ENCODE data around the gene CRLF1. TPM values are rescaled to one million over a fixed set of nuclear protein-coding genes. Genes with fewer than 3 reads are reported as not detected.

The CRLF1 gene
- total RNA-seq, 1 donor from 2014 or later: 2.6 TPM

DNA sequence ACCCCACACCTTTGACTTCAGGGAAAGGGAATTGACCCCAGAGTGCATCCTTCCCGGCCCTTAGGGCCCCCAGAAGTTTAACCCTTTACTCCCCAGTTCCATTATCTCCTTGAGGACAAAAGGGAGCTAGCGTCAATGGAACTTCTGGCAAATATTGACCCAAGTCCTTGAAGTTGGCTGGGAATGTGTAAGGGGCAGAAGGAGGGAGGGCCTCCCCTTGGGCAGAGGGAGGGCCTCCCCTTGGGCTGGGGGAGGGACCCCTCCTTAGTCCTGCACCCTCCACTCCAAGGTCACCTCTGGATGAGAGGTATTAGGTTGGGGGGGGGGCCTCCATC is 3.1 kb upstream of the CRLF1 start:
- Histone ChIP-seq H3K27ac (ENCODE audit: low read depth, low read length) (no peak overlapping the region), H3K9ac (ENCODE audit: low read depth in 1 of 3, low read length in 3 of 3) (no peak overlapping the region), H3K9me3 (ENCODE audit: control insufficient read depth in 3 of 3, low read length in 3 of 3) (no peaks in the 10 kb centered on the region), H3K4me1 (ENCODE audit: control insufficient read depth in 3 of 3, insufficient read depth in 3 of 3, low read length in 3 of 3) (peaks cover 12 to 31% (median 21%) of the 10 kb centered on the region in 3 donors), H3K4me3 (ENCODE audit: low read length in 3 of 3) (no peak overlapping the region), H3K36me3 (ENCODE audit: control insufficient read depth in 3 of 3, insufficient read depth in 3 of 3, low read length in 3 of 3) (no peaks in the 10 kb centered on the region), H3K27me3 (ENCODE audit: control insufficient read depth in 3 of 3, insufficient read depth in 3 of 3, low read length in 3 of 3) (peaks cover 67 to 84% (median 81%) of the 10 kb centered on the region in 3 donors)

DNA sequence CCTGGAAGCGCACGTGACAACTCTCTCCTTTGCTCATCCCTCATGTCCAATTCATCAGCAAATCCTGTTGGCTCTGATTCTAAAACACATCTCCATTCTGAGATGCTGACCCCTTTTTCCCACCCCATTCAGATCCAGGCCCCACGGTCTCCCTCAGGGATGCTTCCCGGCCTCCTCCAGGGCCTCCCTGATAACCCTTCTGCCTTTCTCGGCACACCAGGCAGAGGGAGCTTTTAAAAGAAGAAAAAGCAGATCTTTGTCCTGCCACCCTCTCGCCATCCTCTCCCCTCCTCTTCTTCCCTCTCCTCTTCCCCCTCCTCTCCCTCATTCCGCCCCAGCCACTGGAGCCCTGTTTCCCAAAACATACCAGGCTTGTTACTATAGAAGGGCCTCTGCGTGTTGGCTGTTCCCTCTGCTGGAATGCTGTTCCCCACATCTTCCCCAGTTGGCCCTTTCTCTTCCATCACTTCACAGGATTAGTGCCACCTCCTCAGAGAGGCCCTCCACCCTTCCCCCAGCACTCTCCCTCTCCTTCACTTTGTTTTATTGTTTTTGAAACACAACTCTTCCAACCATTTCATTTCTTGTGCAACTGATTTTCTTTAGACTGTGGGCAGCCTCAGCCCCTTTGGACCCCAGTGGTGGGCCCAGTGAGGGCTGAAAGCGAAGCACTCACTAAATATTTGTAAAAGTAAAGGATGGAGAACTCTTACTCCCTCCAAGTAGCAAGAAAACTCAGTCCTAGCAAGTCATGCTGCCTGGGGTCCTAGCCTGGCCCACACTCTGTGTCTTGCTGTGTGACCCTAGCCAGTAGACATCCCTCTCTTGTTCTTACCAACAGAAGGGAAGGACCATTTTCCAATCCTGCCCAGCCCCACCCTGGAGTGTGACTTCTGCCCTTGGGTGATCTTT is 2.5 kb upstream of the CRLF1 start:
- no peak overlapping the region for H3K4me3 ChIP-seq (ENCODE audit: low read length in 3 of 3)
- peaks cover 62 to 84% (median 82%) of the 10 kb centered on the region in 3 donors for H3K27me3 ChIP-seq (ENCODE audit: control insufficient read depth in 3 of 3, insufficient read depth in 3 of 3, low read length in 3 of 3)
- no peaks in the 10 kb centered on the region for H3K36me3 ChIP-seq (ENCODE audit: control insufficient read depth in 3 of 3, insufficient read depth in 3 of 3, low read length in 3 of 3)
- H3K4me1 ChIP-seq (ENCODE audit: control insufficient read depth in 3 of 3, insufficient read depth in 3 of 3, low read length in 3 of 3): peaks cover 12 to 36% (median 21%) of the 10 kb centered on the region in 3 donors
- no peak overlapping the region for H3K27ac ChIP-seq (ENCODE audit: low read depth, low read length)
- H3K9me3 ChIP-seq (ENCODE audit: control insufficient read depth in 3 of 3, low read length in 3 of 3): no peaks in the 10 kb centered on the region
- H3K9ac ChIP-seq (ENCODE audit: low read depth in 1 of 3, low read length in 3 of 3): no peak overlapping the region

DNA sequence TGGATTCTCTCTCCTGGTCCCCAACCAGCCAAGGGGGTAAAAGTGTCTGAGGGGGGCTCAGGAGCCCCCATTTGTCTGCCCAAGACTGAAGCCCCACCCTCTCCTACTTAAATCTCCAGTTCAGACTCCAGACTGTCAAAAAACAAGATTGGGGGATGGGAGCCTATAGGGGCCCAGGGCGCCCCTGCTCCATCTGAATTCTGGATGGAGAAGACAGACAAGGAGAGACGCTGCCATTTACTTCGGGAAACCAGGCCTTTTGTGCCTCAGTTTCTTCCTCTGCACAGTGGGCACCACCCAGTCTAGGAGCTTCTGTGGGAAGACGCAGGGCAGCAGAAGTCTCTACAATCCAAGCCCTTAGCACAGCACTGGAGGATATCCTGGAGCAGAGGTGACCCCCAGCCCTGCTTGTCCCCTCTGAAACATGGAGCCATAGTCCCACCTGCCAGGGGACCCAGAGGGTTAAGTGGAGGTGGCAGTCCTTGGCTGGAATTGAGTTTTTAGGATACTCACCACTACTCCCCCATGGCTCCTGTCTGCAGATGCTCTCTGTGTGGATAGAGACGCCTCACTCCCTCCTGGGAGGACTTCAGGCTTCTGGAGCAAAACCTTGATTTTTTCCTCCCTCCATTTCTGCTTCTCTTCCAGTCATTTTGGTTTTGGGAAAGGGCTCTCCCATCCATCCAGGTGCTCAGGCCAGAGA is 1.7 kb upstream of the CRLF1 start:
- Histone ChIP-seq H3K4me1 (ENCODE audit: control insufficient read depth in 3 of 3, insufficient read depth in 3 of 3, low read length in 3 of 3) (peaks cover 16 to 36% (median 21%) of the 10 kb centered on the region in 3 donors), H3K27me3 (ENCODE audit: control insufficient read depth in 3 of 3, insufficient read depth in 3 of 3, low read length in 3 of 3) (peaks cover 62 to 83% (median 81%) of the 10 kb centered on the region in 3 donors)

GRCh38 chr19:18607226-18608101 is 865 bp upstream of the CRLF1 start:
- Histone ChIP-seq H3K27me3 (ENCODE audit: control insufficient read depth in 3 of 3, insufficient read depth in 3 of 3, low read length in 3 of 3) (peaks cover 61 to 76% (median 74%) of the 10 kb centered on the region in 3 donors), H3K9me3 (ENCODE audit: control insufficient read depth in 3 of 3, low read length in 3 of 3) (no peaks in the 10 kb centered on the region), H3K36me3 (ENCODE audit: control insufficient read depth in 3 of 3, insufficient read depth in 3 of 3, low read length in 3 of 3) (no peaks in the 10 kb centered on the region), H3K4me3 (ENCODE audit: low read length in 3 of 3) (peak overlapping the region in 1 of 3 donors; percentile 29), H3K9ac (ENCODE audit: low read depth in 1 of 3, low read length in 3 of 3) (peak overlapping the region in 1 of 3 donors; percentile 23), H3K27ac (ENCODE audit: low read depth, low read length) (no peak overlapping the region), H3K4me1 (ENCODE audit: control insufficient read depth in 3 of 3, insufficient read depth in 3 of 3, low read length in 3 of 3) (peaks cover 15 to 31% (median 16%) of the 10 kb centered on the region in 3 donors)

More for the DNA sequence above, 1.7 kb upstream of the CRLF1 start:
- no peak overlapping the region for H3K27ac ChIP-seq (ENCODE audit: low read depth, low read length)
- no peaks in the 10 kb centered on the region for H3K9me3 ChIP-seq (ENCODE audit: control insufficient read depth in 3 of 3, low read length in 3 of 3)
- no peak overlapping the region for H3K4me3 ChIP-seq (ENCODE audit: low read length in 3 of 3)
- H3K36me3 ChIP-seq (ENCODE audit: control insufficient read depth in 3 of 3, insufficient read depth in 3 of 3, low read length in 3 of 3): no peaks in the 10 kb centered on the region
- no peak overlapping the region for H3K9ac ChIP-seq (ENCODE audit: low read depth in 1 of 3, low read length in 3 of 3)

DNA sequence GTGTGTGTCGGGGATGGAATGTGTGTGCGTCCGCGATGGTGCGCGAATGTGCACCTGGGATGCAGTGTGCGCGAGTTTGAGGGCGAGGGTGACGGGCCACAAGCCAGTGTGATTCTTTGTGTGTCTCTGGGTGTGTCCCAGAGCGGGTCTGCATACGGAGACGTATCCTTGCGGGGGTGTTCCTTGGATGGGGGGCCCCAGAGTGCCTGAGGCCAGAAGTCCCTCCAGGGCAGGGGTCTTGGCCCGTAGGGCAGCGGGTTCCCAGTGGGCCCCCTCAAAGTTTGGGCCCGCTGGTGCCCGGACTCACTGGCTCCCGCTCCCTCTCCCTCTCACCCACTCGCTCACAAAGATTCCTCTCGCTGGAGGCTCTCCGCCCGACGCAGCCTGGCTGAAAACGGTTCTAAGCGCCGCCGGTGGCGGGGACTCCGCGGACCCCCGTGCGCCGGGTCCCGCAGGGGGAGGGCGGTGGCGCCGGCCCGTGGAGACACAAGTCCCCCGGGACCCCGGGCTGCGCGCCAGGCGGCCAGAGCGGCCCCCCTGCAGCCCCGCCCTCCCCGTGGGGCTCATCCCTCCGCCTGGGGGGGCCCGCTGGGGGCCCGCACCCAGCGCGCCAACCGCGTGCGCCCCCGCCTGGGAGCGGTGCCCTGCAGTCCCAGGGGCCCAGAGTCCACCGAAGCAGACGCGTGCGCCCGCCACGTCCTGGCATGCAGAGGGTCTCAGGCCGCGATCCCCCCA is 886 bp downstream of the CRLF1 start:
- H3K27ac ChIP-seq (ENCODE audit: low read depth, low read length): no peak overlapping the region
- peak overlapping the region in 1 of 3 donors; percentile 8 for H3K9ac ChIP-seq (ENCODE audit: low read depth in 1 of 3, low read length in 3 of 3)
- no peaks in the 10 kb centered on the region for H3K9me3 ChIP-seq (ENCODE audit: control insufficient read depth in 3 of 3, low read length in 3 of 3)
- H3K27me3 ChIP-seq (ENCODE audit: control insufficient read depth in 3 of 3, insufficient read depth in 3 of 3, low read length in 3 of 3): peaks cover 50 to 62% (median 60%) of the 10 kb centered on the region in 3 donors
- H3K36me3 ChIP-seq (ENCODE audit: control insufficient read depth in 3 of 3, insufficient read depth in 3 of 3, low read length in 3 of 3): no peaks in the 10 kb centered on the region
- H3K4me3 ChIP-seq (ENCODE audit: low read length in 3 of 3): peak overlapping the region; percentile 20 to 43 (median 22)
- peaks cover 5 to 19% (median 7%) of the 10 kb centered on the region in 3 donors for H3K4me1 ChIP-seq (ENCODE audit: control insufficient read depth in 3 of 3, insufficient read depth in 3 of 3, low read length in 3 of 3)

GRCh38 chr19:18605196-18605545 is 1.4 kb downstream of the CRLF1 start:
- Histone ChIP-seq H3K36me3 (ENCODE audit: control insufficient read depth in 3 of 3, insufficient read depth in 3 of 3, low read length in 3 of 3) (no peaks in the 10 kb centered on the region), H3K27me3 (ENCODE audit: control insufficient read depth in 3 of 3, insufficient read depth in 3 of 3, low read length in 3 of 3) (peaks cover 46 to 58% (median 56%) of the 10 kb centered on the region in 3 donors), H3K9ac (ENCODE audit: low read depth in 1 of 3, low read length in 3 of 3) (no peak overlapping the region), H3K4me1 (ENCODE audit: control insufficient read depth in 3 of 3, insufficient read depth in 3 of 3, low read length in 3 of 3) (peaks cover 5 to 16% (median 7%) of the 10 kb centered on the region in 3 donors), H3K9me3 (ENCODE audit: control insufficient read depth in 3 of 3, low read length in 3 of 3) (no peaks in the 10 kb centered on the region), H3K4me3 (ENCODE audit: low read length in 3 of 3) (peak overlapping the region in 2 of 3 donors; percentile 22 to 43), H3K27ac (ENCODE audit: low read depth, low read length) (no peak overlapping the region)

DNA sequence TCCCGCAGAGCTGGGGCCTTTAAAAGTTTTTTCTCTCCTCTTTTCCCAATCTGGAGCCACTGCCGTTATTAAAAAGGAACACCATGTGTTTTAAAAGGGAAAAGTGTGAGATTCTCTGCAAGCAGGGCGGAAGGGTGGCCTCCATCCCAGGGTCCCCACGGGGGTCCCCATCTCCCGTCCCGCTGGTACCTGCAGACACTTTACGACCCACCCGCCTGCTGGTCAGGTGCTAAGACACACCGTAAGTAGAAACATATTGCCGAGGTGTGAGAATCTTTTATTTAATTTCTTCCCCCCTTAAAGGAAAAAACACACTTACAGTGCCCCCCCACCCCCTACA is 1.8 kb downstream of the CRLF1 start:
- H3K36me3 ChIP-seq (ENCODE audit: control insufficient read depth in 3 of 3, insufficient read depth in 3 of 3, low read length in 3 of 3): no peaks in the 10 kb centered on the region
- peaks cover 5 to 16% (median 7%) of the 10 kb centered on the region in 3 donors for H3K4me1 ChIP-seq (ENCODE audit: control insufficient read depth in 3 of 3, insufficient read depth in 3 of 3, low read length in 3 of 3)
- H3K4me3 ChIP-seq (ENCODE audit: low read length in 3 of 3): no peak overlapping the region
- H3K9ac ChIP-seq (ENCODE audit: low read depth in 1 of 3, low read length in 3 of 3): no peak overlapping the region
- peaks cover 42 to 54% (median 52%) of the 10 kb centered on the region in 3 donors for H3K27me3 ChIP-seq (ENCODE audit: control insufficient read depth in 3 of 3, insufficient read depth in 3 of 3, low read length in 3 of 3)
- no peaks in the 10 kb centered on the region for H3K9me3 ChIP-seq (ENCODE audit: control insufficient read depth in 3 of 3, low read length in 3 of 3)
- H3K27ac ChIP-seq (ENCODE audit: low read depth, low read length): no peak overlapping the region

GRCh38 chr19:18603958-18604819 is 2.4 kb downstream of the CRLF1 start:
- H3K9ac ChIP-seq (ENCODE audit: low read depth in 1 of 3, low read length in 3 of 3): no peak overlapping the region
- H3K4me3 ChIP-seq (ENCODE audit: low read length in 3 of 3): no peak overlapping the region
- no peak overlapping the region for H3K27ac ChIP-seq (ENCODE audit: low read depth, low read length)

More at GRCh38 chr19:18603958-18604819, 2.4 kb downstream of the CRLF1 start:
- no peaks in the 10 kb centered on the region for H3K9me3 ChIP-seq (ENCODE audit: control insufficient read depth in 3 of 3, low read length in 3 of 3)
- H3K4me1 ChIP-seq (ENCODE audit: control insufficient read depth in 3 of 3, insufficient read depth in 3 of 3, low read length in 3 of 3): peaks cover 5 to 16% (median 7%) of the 10 kb centered on the region in 3 donors
- H3K27me3 ChIP-seq (ENCODE audit: control insufficient read depth in 3 of 3, insufficient read depth in 3 of 3, low read length in 3 of 3): peaks cover 38 to 54% (median 53%) of the 10 kb centered on the region in 3 donors
- no peaks in the 10 kb centered on the region for H3K36me3 ChIP-seq (ENCODE audit: control insufficient read depth in 3 of 3, insufficient read depth in 3 of 3, low read length in 3 of 3)
